HG02759 (cell line): Measurements from ENCODE around the gene IPCEF1.
"Not testable (repeated sequence)": the region's sequence is repeated elsewhere in the genome, so short reads cannot be mapped to it uniquely, and the experiment has no call there.

Experiments
- ATAC-seq: cut with Tn5 transposase; IDR thresholded peaks from one replicate; pipeline ENCODE4 v1.9.1; 2021; ENCODE audit warnings: mild to moderate bottlenecking, moderate library complexity; ENCODE audit not compliant: unreplicated experiment

IPCEF1 gene

GRCh38 chr6:154249499-154250298 lies 106.9 kb downstream of the IPCEF1 start:
- ATAC-seq = peak; percentile 77

GRCh38 chr6:154247119-154247861 lies 109.3 kb downstream of the IPCEF1 start:
- ATAC-seq = peak; percentile 33

- ATAC-seq = no peak
Observed at GRCh38 chr6:154246723-154247118, 109.9 kb downstream of the IPCEF1 start.

GRCh38 chr6:154245506-154245905 lies 111.1 kb downstream of the IPCEF1 start:
- ATAC-seq = no peak

GRCh38 chr6:154243793-154244750 lies 112.5 kb downstream of the IPCEF1 start:
- no peak for ATAC-seq

- no peak for ATAC-seq
Observed at GRCh38 chr6:154242617-154243357, 113.8 kb downstream of the IPCEF1 start.

- ATAC-seq = no peak
Observed at GRCh38 chr6:154241581-154241980, 115.0 kb downstream of the IPCEF1 start.

GRCh38 chr6:154241061-154241460 lies 115.5 kb downstream of the IPCEF1 start:
- ATAC-seq = not testable (repeated sequence)

- ATAC-seq = no peak
Observed at GRCh38 chr6:154239392-154239791, 117.2 kb downstream of the IPCEF1 start.

GRCh38 chr6:154238831-154239230 lies 117.8 kb downstream of the IPCEF1 start:
- ATAC-seq = no peak

GRCh38 chr6:154236646-154237301 lies 119.8 kb downstream of the IPCEF1 start:
- no peak for ATAC-seq

- peak; percentile 52 for ATAC-seq
Observed at GRCh38 chr6:154234019-154234772, 122.4 kb downstream of the IPCEF1 start.

GRCh38 chr6:154233383-154233782 lies 123.2 kb downstream of the IPCEF1 start:
- no peak for ATAC-seq

GRCh38 chr6:154232013-154232910 lies 124.3 kb downstream of the IPCEF1 start:
- no peak for ATAC-seq

- no peak for ATAC-seq
Observed at GRCh38 chr6:154230910-154231595, 125.5 kb downstream of the IPCEF1 start.

GRCh38 chr6:154230393-154230792 lies 126.2 kb downstream of the IPCEF1 start:
- ATAC-seq = no peak

GRCh38 chr6:154229786-154230185 lies 126.8 kb downstream of the IPCEF1 start:
- ATAC-seq = peak; percentile 76

- no peak for ATAC-seq
Observed at GRCh38 chr6:154228521-154228905, 128.1 kb downstream of the IPCEF1 start.
